A204.1 (cell line): ENCODE measurements around the gene MSANTD1.

Experiments used
- FAIRE-seq: peaks from 2 replicates; lab custom pipeline; 2012; peaks lifted over from hg19 to GRCh38; lab: Jason Lieb, UNC

The MSANTD1 gene

GRCh38 chr4:3266076-3266475 is 17.1 kb downstream of the MSANTD1 start:
- FAIRE-seq = no peak

- no peak for FAIRE-seq
Measured at GRCh38 chr4:3267576-3268394, 18.8 kb downstream of the MSANTD1 start.

- no peak for FAIRE-seq
Measured at GRCh38 chr4:3268395-3269104, 19.6 kb downstream of the MSANTD1 start.

- FAIRE-seq = no peak
Measured at GRCh38 chr4:3269105-3269927, 20.4 kb downstream of the MSANTD1 start.

GRCh38 chr4:3269991-3270611 is 21.1 kb downstream of the MSANTD1 start:
- FAIRE-seq = no peak

GRCh38 chr4:3271131-3271530 is 22.2 kb downstream of the MSANTD1 start:
- FAIRE-seq = no peak

GRCh38 chr4:3276986-3277385 is 28.0 kb downstream of the MSANTD1 start:
- FAIRE-seq = no peak

- no peak for FAIRE-seq
Measured at GRCh38 chr4:3280466-3280865, 31.5 kb downstream of the MSANTD1 start.

- no peak for FAIRE-seq
Measured at GRCh38 chr4:3283483-3283882, 34.5 kb downstream of the MSANTD1 start.

- FAIRE-seq = no peak
Measured at GRCh38 chr4:3283916-3284315, 35.0 kb downstream of the MSANTD1 start.

GRCh38 chr4:3284734-3285557 is 36.0 kb downstream of the MSANTD1 start:
- no peak for FAIRE-seq

- no peak for FAIRE-seq
Measured at GRCh38 chr4:3285558-3286334, 36.8 kb downstream of the MSANTD1 start.

- no peak for FAIRE-seq
Measured at GRCh38 chr4:3286335-3287175, 37.6 kb downstream of the MSANTD1 start.

- FAIRE-seq = no peak
Measured at GRCh38 chr4:3287271-3287971, 38.5 kb downstream of the MSANTD1 start.

- FAIRE-seq = no peak
Measured at GRCh38 chr4:3287972-3288570, 39.1 kb downstream of the MSANTD1 start.

GRCh38 chr4:3288571-3289094 is 39.7 kb downstream of the MSANTD1 start:
- FAIRE-seq = no peak

- FAIRE-seq = no peak
Measured at GRCh38 chr4:3290476-3290875, 41.5 kb downstream of the MSANTD1 start.

GRCh38 chr4:3290889-3291321 is 41.9 kb downstream of the MSANTD1 start:
- FAIRE-seq = no peak
